Measurements from ENCODE around the gene PARVG.

PARVG gene

DNA sequence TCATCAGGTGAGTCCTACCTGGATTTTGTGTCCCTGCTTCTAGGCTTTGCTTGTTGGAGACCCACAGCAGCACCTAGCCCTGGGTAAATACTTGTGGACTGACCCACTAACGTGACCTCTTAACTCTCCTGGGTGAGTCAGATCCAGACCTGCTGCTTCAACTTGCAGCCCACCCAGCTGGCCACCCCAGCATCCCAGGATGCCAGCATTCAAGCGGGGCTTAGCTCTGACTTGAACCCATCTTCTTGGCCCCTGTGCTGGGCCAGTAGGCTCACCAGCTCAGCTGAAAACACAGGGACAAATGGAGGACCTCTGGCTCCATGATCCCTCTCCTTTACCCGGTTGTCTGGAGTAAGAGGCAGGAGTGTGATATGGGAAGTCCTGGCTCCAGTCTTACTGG is 33.5 kb downstream of the PARVG start:
- no peak overlapping the region for H3K27ac ChIP-seq (ENCODE audit: extremely low read depth, low read depth, low read length)
- H3K4me3 ChIP-seq (ENCODE audit: low read depth, low read length): no peak overlapping the region
- ChIA-PET CTCF (no interaction called here), POLR2A (no interaction called here)
- no peak for TF ChIP-seq KLF7 (tag by site-specific recombination; IDR thresholded peaks at IDR 0.05; ENCODE audit: borderline replicate concordance)
- no peak for TF ChIP-seq GLIS2 (tag by site-specific recombination; IDR thresholded peaks at IDR 0.05)
- no peak for TF ChIP-seq ZNF658 (tag by site-specific recombination; IDR thresholded peaks at IDR 0.05)
- TF ChIP-seq ZNF16 (tag by site-specific recombination; IDR thresholded peaks at IDR 0.05; ENCODE audit: low read depth): no peak
- TF ChIP-seq ZBTB21 (tag by site-specific recombination; IDR thresholded peaks at IDR 0.05): no peak
- TF ChIP-seq ZNF473 (tag by site-specific recombination; IDR thresholded peaks at IDR 0.05): no peak
- no peak for TF ChIP-seq KLF9 (tag by site-specific recombination; IDR thresholded peaks at IDR 0.05; ENCODE audit: low read depth)
- TF ChIP-seq, protein P1, sequence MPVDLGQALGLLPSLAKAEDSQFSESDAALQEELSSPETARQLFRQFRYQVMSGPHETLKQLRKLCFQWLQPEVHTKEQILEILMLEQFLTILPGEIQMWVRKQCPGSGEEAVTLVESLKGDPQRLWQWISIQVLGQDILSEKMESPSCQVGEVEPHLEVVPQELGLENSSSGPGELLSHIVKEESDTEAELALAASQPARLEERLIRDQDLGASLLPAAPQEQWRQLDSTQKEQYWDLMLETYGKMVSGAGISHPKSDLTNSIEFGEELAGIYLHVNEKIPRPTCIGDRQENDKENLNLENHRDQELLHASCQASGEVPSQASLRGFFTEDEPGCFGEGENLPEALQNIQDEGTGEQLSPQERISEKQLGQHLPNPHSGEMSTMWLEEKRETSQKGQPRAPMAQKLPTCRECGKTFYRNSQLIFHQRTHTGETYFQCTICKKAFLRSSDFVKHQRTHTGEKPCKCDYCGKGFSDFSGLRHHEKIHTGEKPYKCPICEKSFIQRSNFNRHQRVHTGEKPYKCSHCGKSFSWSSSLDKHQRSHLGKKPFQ (tag by site-specific recombination; IDR thresholded peaks at IDR 0.05): no peak
- TF ChIP-seq ZNF514 (tag by site-specific recombination; IDR thresholded peaks at IDR 0.05): no peak
- H3K9me3 ChIP-seq (ENCODE audit: control insufficient read depth, insufficient read depth, low read depth, low read length): no peaks in the 10 kb centered on the region
- H3K36me3 ChIP-seq (ENCODE audit: control insufficient read depth in 2 of 2, insufficient read depth in 1 of 2, low read length in 2 of 2): no peaks in the 10 kb centered on the region
- no peaks in the 10 kb centered on the region for H3K4me1 ChIP-seq (ENCODE audit: control insufficient read depth, insufficient read depth, low read length)

DNA sequence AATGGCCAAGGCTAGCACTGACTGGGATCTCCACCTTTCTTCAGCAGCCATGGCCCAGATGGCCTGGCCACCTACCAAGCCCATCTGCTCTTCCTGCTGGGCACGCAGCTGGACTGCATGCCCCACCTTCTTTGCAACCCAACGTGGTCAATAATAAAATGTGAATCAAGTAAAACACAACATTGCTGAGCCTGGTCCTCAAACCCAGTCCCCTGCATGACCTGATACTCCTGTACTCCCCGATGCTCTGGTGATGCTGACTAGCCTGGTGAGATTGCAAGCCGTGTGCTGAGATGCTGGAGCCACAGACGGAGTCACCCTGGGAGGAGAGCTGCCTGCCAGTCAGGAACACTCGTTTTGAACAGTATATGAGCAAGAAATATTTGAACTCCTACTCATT is 34.0 kb downstream of the PARVG start:
- H3K4me1 ChIP-seq (ENCODE audit: control insufficient read depth, insufficient read depth, low read length): no peaks in the 10 kb centered on the region
- H3K36me3 ChIP-seq (ENCODE audit: control insufficient read depth in 2 of 2, insufficient read depth in 1 of 2, low read length in 2 of 2): no peaks in the 10 kb centered on the region
- no peaks in the 10 kb centered on the region for H3K9me3 ChIP-seq (ENCODE audit: control insufficient read depth, insufficient read depth, low read depth, low read length)
- ChIA-PET POLR2A (no interaction called here), CTCF (no interaction called here)
- H3K27ac ChIP-seq (ENCODE audit: extremely low read depth, low read depth, low read length): no peak overlapping the region
- no peak overlapping the region for H3K4me3 ChIP-seq (ENCODE audit: low read depth, low read length)
- TF ChIP-seq, protein P2, sequence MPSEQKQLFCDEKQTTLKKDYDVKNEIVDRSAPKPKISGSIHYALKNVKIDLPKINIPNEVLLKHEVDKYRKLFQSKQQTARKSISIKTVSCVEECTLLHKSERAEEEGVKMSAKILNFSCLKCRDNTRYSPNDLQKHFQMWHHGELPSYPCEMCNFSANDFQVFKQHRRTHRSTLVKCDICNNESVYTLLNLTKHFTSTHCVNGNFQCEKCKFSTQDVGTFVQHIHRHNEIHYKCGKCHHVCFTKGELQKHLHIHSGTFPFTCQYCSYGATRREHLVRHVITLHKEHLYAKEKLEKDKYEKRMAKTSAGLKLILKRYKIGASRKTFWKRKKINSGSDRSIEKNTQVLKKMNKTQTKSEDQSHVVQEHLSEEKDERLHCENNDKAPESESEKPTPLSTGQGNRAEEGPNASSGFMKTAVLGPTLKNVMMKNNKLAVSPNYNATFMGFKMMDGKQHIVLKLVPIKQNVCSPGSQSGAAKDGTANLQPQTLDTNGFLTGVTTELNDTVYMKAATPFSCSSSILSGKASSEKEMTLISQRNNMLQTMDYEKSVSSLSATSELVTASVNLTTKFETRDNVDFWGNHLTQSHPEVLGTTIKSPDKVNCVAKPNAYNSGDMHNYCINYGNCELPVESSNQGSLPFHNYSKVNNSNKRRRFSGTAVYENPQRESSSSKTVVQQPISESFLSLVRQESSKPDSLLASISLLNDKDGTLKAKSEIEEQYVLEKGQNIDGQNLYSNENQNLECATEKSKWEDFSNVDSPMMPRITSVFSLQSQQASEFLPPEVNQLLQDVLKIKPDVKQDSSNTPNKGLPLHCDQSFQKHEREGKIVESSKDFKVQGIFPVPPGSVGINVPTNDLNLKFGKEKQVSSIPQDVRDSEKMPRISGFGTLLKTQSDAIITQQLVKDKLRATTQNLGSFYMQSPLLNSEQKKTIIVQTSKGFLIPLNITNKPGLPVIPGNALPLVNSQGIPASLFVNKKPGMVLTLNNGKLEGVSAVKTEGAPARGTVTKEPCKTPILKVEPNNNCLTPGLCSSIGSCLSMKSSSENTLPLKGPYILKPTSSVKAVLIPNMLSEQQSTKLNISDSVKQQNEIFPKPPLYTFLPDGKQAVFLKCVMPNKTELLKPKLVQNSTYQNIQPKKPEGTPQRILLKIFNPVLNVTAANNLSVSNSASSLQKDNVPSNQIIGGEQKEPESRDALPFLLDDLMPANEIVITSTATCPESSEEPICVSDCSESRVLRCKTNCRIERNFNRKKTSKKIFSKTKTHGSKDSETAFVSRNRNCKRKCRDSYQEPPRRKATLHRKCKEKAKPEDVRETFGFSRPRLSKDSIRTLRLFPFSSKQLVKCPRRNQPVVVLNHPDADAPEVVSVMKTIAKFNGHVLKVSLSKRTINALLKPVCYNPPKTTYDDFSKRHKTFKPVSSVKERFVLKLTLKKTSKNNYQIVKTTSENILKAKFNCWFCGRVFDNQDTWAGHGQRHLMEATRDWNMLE (tag by site-specific recombination; conservative IDR thresholded peaks at IDR 0.05; ENCODE audit: low read depth): no peak
- TF ChIP-seq ZNF501 (tag by site-specific recombination; IDR thresholded peaks at IDR 0.05) (no peak), ZBTB1 (tag by site-specific recombination; IDR thresholded peaks at IDR 0.05) (no peak), ZNF140 (tag by site-specific recombination; IDR thresholded peaks at IDR 0.05) (no peak), ZNF660 (tag by site-specific recombination; IDR thresholded peaks at IDR 0.05) (no peak), ZNF701 (tag by site-specific recombination; IDR thresholded peaks at IDR 0.05) (no peak), SALL2 (tag by site-specific recombination; IDR thresholded peaks at IDR 0.05; ENCODE audit: borderline replicate concordance) (no peak), YY2 (tag by site-specific recombination; IDR thresholded peaks at IDR 0.05) (no peak), ZNF514 (tag by site-specific recombination; IDR thresholded peaks at IDR 0.05) (no peak)
- TF ChIP-seq, protein P3, sequence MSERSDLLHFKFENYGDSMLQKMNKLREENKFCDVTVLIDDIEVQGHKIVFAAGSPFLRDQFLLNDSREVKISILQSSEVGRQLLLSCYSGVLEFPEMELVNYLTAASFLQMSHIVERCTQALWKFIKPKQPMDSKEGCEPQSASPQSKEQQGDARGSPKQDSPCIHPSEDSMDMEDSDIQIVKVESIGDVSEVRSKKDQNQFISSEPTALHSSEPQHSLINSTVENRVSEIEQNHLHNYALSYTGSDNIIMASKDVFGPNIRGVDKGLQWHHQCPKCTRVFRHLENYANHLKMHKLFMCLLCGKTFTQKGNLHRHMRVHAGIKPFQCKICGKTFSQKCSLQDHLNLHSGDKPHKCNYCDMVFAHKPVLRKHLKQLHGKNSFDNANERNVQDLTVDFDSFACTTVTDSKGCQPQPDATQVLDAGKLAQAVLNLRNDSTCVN (tag by site-specific recombination; optimal IDR thresholded peaks at IDR 0.05): no peak
